ACC112 (cell line): ENCODE results near the gene CPNE6.
A peak's percentile ranks its signal among the peaks of the same experiment; 100 is the strongest.
"Not testable (repeated sequence)": the region's sequence is repeated elsewhere in the genome, so short reads cannot be mapped to it uniquely, and the experiment has no call there.

Source experiments
- H2AFZ ChIP-seq: fragments of 200-600 bp; sonication (generic); one replicate; pipeline ENCODE4 v1.6.0; 2017; ENCODE audit warnings: antibody characterized with exemption, low read length; ENCODE audit not compliant: unreplicated experiment
- H3K27ac ChIP-seq: fragments of 200-600 bp; sonication (generic); 2 replicates; pipeline ENCODE4 v1.5.1; 2014; ENCODE audit warnings: low read depth, mild to moderate bottlenecking, antibody characterized with exemption, low read length, moderate library complexity
- H3K27me3 ChIP-seq: fragments of 200-600 bp; sonication (generic); 2 replicates; pipeline ENCODE4 v1.6.1; 2014; ENCODE audit warnings: mild to moderate bottlenecking, antibody characterized with exemption, low read length, moderate library complexity, mixed read lengths; ENCODE audit not compliant: insufficient read depth
- H3K36me3 ChIP-seq: fragments of 200-600 bp; sonication (generic); 2 replicates; pipeline ENCODE4 v1.6.1; 2016; ENCODE audit warnings: mild to moderate bottlenecking, antibody characterized with exemption, low read length, moderate library complexity, mixed read lengths; ENCODE audit not compliant: insufficient read depth
- H3K4me1 ChIP-seq: fragments of 200-600 bp; sonication (generic); one replicate; pipeline ENCODE4 v1.6.1; 2016; ENCODE audit warnings: low read length, mixed read lengths; ENCODE audit not compliant: insufficient read depth, unreplicated experiment, control insufficient read depth
- H3K4me3 ChIP-seq: fragments of 200-600 bp; sonication (generic); 2 replicates; pipeline ENCODE4 v1.5.1; 2014; ENCODE audit warnings: mild to moderate bottlenecking, low read depth, low read length
- H3K79me2 ChIP-seq: fragments of 200-600 bp; sonication (generic); one replicate; pipeline ENCODE4 v1.6.0; 2016; ENCODE audit warnings: low read length; ENCODE audit not compliant: control insufficient read depth, unreplicated experiment, insufficient read depth

CPNE6 gene

DNA sequence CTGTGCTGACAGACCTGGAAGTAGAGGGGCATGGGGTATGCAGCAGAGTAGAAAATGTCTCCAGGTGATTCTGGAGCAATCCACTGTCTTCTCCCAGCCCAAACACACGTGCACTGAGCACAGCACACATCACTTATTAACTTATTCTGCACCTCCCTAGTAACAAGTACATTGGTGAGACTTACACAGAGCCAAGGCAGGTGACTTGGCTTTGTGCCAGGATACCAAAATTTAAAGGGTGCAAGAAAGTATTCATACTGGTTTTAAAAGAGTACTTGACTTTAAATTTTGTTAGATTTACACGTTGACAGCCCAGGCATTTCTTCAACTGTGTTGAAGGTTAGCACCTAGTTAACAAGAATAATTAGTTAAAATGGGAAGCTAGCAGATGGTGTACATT lies 30.7 kb upstream of the CPNE6 start:
- no peaks in the 10 kb centered on the region for H3K79me2 ChIP-seq
- H3K4me1 ChIP-seq, result no peaks in the 10 kb centered on the region
- H3K4me3 ChIP-seq, result no peak overlapping the region
- no peak overlapping the region for H3K27ac ChIP-seq
- H3K36me3 ChIP-seq, result no peaks in the 10 kb centered on the region
- no peak overlapping the region for H2AFZ ChIP-seq
- H3K27me3 ChIP-seq, result peaks cover 11% of the 10 kb centered on the region; the same call in 1 of the 2 replicates

DNA sequence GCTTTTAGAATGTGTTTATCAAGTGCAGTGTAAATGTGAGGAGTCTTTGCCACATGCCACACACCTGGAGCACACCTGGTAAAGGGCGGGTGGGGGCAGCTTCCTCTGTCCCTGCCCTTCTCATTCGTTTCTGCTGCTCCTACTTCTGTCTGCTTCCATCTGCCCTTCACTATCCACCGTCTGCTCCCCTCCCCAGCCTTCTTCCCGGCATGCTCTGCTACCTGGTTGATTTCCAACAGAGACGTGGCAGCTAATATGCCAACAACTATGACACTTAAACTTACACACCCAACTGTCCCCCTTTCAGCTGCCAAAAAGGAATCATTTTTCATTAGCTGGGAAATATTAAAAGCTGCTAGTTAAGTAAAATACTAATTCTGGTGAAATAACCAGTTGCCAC lies 28.6 kb upstream of the CPNE6 start:
- Histone ChIP-seq H3K4me1 (no peaks in the 10 kb centered on the region), H3K36me3 (no peaks in the 10 kb centered on the region), H2AFZ (no peak overlapping the region), H3K27ac (no peak overlapping the region), H3K79me2 (no peaks in the 10 kb centered on the region), H3K4me3 (no peak overlapping the region), H3K27me3 (peaks cover 26% of the 10 kb centered on the region)

GRCh38 chr14:24049002-24049401 lies 22.4 kb upstream of the CPNE6 start:
- H3K4me3 ChIP-seq, H3K27ac ChIP-seq, H3K36me3 ChIP-seq, H2AFZ ChIP-seq, H3K79me2 ChIP-seq, H3K4me1 ChIP-seq: not testable (repeated sequence)
- peaks cover 76% of the 10 kb centered on the region for H3K27me3 ChIP-seq

DNA sequence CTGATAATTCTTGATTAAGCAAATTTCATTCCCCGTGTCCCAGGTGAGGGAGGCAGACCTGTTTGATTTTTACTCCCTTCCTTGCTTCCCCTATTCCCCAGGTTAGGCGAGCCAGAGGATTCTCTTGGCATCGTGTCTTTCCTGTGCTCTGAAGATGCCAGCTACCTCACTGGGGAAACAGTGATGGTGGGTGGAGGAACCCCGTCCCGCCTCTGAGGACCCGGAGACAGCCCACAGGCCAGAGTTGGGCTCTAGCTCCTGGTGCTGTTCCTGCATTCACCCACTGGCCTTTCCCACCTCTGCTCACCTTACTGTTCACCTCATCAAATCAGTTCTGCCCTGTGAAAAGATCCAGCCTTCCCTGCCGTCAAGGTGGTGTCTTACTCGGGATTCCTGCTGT lies 20.6 kb upstream of the CPNE6 start:
- not testable (repeated sequence) for H3K27ac ChIP-seq, H3K4me3 ChIP-seq, H3K4me1 ChIP-seq, H2AFZ ChIP-seq, H3K36me3 ChIP-seq, H3K79me2 ChIP-seq
- H3K27me3 ChIP-seq, result peaks cover 83% of the 10 kb centered on the region

GRCh38 chr14:24051176-24051788 lies 20.1 kb upstream of the CPNE6 start:
- no peak overlapping the region for H3K27ac ChIP-seq
- peaks cover 8% of the 10 kb centered on the region for H3K4me1 ChIP-seq
- H3K79me2 ChIP-seq, result no peaks in the 10 kb centered on the region
- H3K27me3 ChIP-seq, result peaks cover 85% of the 10 kb centered on the region
- peak overlapping the region; percentile 83 for H3K4me3 ChIP-seq
- peak overlapping the region; percentile 92 for H2AFZ ChIP-seq
- no peaks in the 10 kb centered on the region for H3K36me3 ChIP-seq

GRCh38 chr14:24051789-24052655 lies 19.3 kb upstream of the CPNE6 start, which contains the start of gene CARMIL3:
CARMIL3 (plus strand) TSS chr14:24052009; CDS start chr14:24052154, 145 bp downstream.
- peaks cover 8% of the 10 kb centered on the region for H3K4me1 ChIP-seq
- H3K79me2 ChIP-seq, result no peaks in the 10 kb centered on the region
- peak within 1 kb of the TSS; percentile 83 for H3K4me3 ChIP-seq
- peaks cover 78% of the 10 kb centered on the region for H3K27me3 ChIP-seq
- peak within 1 kb of the TSS; percentile 92 for H2AFZ ChIP-seq
- H3K36me3 ChIP-seq, result no peaks in the 10 kb centered on the region
- no peak within 1 kb of the TSS for H3K27ac ChIP-seq

- Histone ChIP-seq H3K79me2 (no peaks in the 10 kb centered on the region), H3K36me3 (no peaks in the 10 kb centered on the region), H3K4me1 (peaks cover 8% of the 10 kb centered on the region), H3K27me3 (peaks cover 71% of the 10 kb centered on the region), H3K4me3 (peak overlapping the region; percentile 83), H2AFZ (no peak overlapping the region), H3K27ac (no peak overlapping the region)
Observed at GRCh38 chr14:24052656-24053547, 18.5 kb upstream of the CPNE6 start.

- Histone ChIP-seq H3K79me2 (no peaks in the 10 kb centered on the region), H3K36me3 (no peaks in the 10 kb centered on the region), H3K4me3 (no peak overlapping the region), H2AFZ (no peak overlapping the region), H3K27ac (no peak overlapping the region), H3K27me3 (peaks cover 64% of the 10 kb centered on the region), H3K4me1 (peaks cover 8% of the 10 kb centered on the region)
Observed at GRCh38 chr14:24053548-24054323, 17.6 kb upstream of the CPNE6 start.

DNA sequence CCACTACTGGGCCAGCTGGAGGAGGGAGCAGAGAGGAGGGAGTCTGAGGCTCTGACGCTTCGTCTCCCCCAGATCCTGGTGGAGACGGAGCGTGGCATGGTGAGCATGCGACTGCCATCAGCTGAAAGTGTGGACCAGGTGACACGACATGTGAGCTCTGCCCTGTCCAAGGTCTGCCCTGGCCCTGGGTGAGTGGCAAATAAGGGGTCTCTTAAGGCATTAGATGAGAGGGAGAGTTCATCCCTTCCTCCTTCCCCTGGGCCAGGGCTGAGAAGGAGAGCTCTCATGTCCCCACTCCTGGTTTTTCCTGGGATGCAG lies 17.1 kb upstream of the CPNE6 start:
- Histone ChIP-seq H3K4me3 (no peak overlapping the region), H3K4me1 (peaks cover 8% of the 10 kb centered on the region), H3K27me3 (peaks cover 62% of the 10 kb centered on the region), H3K79me2 (no peaks in the 10 kb centered on the region), H2AFZ (no peak overlapping the region), H3K36me3 (no peaks in the 10 kb centered on the region), H3K27ac (no peak overlapping the region)

- Histone ChIP-seq H3K27me3 (peaks cover 62% of the 10 kb centered on the region), H3K4me3 (no peak overlapping the region), H2AFZ (no peak overlapping the region), H3K27ac (no peak overlapping the region), H3K79me2 (no peaks in the 10 kb centered on the region), H3K4me1 (peaks cover 8% of the 10 kb centered on the region), H3K36me3 (no peaks in the 10 kb centered on the region)
Observed at GRCh38 chr14:24054646-24055045, 16.7 kb upstream of the CPNE6 start.
